ENCODE results near the gene SNN.

- TF ChIP-seq CTCF (IDR thresholded peaks at IDR 0.05), result no peak
- TF ChIP-seq MAX (CRISPR knock-in tag; IDR thresholded peaks at IDR 0.05), result no peak
Measured at GRCh38 chr16:11631214-11631613, 37.0 kb upstream of the SNN start.
